ENCODE data around the gene CKB.

Gene CKB

GRCh38 chr14:103549361-103550311 lies 27.0 kb upstream of the CKB start:
- no peak for DNase-seq (ENCODE audit: low spot score)

- no peak for DNase-seq (ENCODE audit: low spot score)
Observed at GRCh38 chr14:103548463-103549351, 26.1 kb upstream of the CKB start.

- no peak for DNase-seq (ENCODE audit: low spot score)
Observed at GRCh38 chr14:103547941-103548462, 25.4 kb upstream of the CKB start.

- DNase-seq (ENCODE audit: low spot score): no peak
Observed at GRCh38 chr14:103547455-103547940, 24.9 kb upstream of the CKB start.

- DNase-seq (ENCODE audit: low spot score): peak; percentile 77
Observed at GRCh38 chr14:103546652-103547454, 24.2 kb upstream of the CKB start.

GRCh38 chr14:103545915-103546651 lies 23.5 kb upstream of the CKB start:
- no peak for DNase-seq (ENCODE audit: low spot score)

GRCh38 chr14:103545219-103545914 lies 22.7 kb upstream of the CKB start:
- no peak for DNase-seq (ENCODE audit: low spot score)

- no peak for DNase-seq (ENCODE audit: low spot score)
Observed at GRCh38 chr14:103544388-103545218, 22.0 kb upstream of the CKB start.

- DNase-seq (ENCODE audit: low spot score): no peak
Observed at GRCh38 chr14:103543721-103544387, 21.2 kb upstream of the CKB start.

GRCh38 chr14:103543140-103543539 lies 20.5 kb upstream of the CKB start:
- DNase-seq (ENCODE audit: low spot score): no peak

GRCh38 chr14:103542605-103543088 lies 20.0 kb upstream of the CKB start:
- DNase-seq (ENCODE audit: low spot score): no peak

GRCh38 chr14:103541709-103542604 lies 19.3 kb upstream of the CKB start:
- no peak for DNase-seq (ENCODE audit: low spot score)

GRCh38 chr14:103540821-103541708 lies 18.4 kb upstream of the CKB start:
- no peak for DNase-seq (ENCODE audit: low spot score)

GRCh38 chr14:103539056-103539825 lies 16.6 kb upstream of the CKB start:
- no peak for DNase-seq (ENCODE audit: low spot score)

- no peak for DNase-seq (ENCODE audit: low spot score)
Observed at GRCh38 chr14:103538291-103539055, 15.8 kb upstream of the CKB start.
